Measurements from ENCODE around the gene NEUROD6.

Gene NEUROD6

GRCh38 chr7:31372231-31372959 lies 31.9 kb upstream of the NEUROD6 start:
- no peak overlapping the region for H2BK12ac ChIP-seq (ENCODE audit: low read length)

GRCh38 chr7:31371621-31372020 lies 31.1 kb upstream of the NEUROD6 start:
- Histone ChIP-seq H2AFZ (ENCODE audit: low read length) (no peak overlapping the region), H4K8ac (ENCODE audit: low read depth, low read length) (no peak overlapping the region), H2BK120ac (ENCODE audit: low read depth, low read length) (no peak overlapping the region), H3K36me3 (replicated peaks in 1 of 2; ENCODE audit: control insufficient read depth in 2 of 2, insufficient read depth in 2 of 2, low read length in 2 of 2) (no peaks in the 10 kb centered on the region), H3K18ac (ENCODE audit: low read length) (no peak overlapping the region), H2AK5ac (ENCODE audit: low read depth, low read length) (no peak overlapping the region), H3K4me1 (ENCODE audit: control insufficient read depth in 2 of 2, insufficient read depth in 1 of 2, low read depth in 1 of 2, low read length in 2 of 2) (peaks cover 0 to 9% of the 10 kb centered on the region in 2 donors), H4K91ac (ENCODE audit: low read depth, low read length, poor library complexity) (no peak overlapping the region), H3K9me3 (replicated peaks in 1 of 2; ENCODE audit: control insufficient read depth in 2 of 2, insufficient read depth in 1 of 2, low read depth in 1 of 2, low read length in 2 of 2) (no peaks in the 10 kb centered on the region), H3K14ac (ENCODE audit: low read length) (no peak overlapping the region), H2BK15ac (ENCODE audit: low read length) (no peak overlapping the region), H2BK12ac (ENCODE audit: low read length) (no peak overlapping the region), H3K4ac (ENCODE audit: low read length) (no peak overlapping the region), H3K4me3 (ENCODE audit: low read length in 2 of 2) (no peak overlapping the region), H3K79me1 (ENCODE audit: low read depth, low read length) (no peaks in the 10 kb centered on the region), H3K27me3 (ENCODE audit: control insufficient read depth in 3 of 3, insufficient read depth in 3 of 3, low read depth in 1 of 3, low read length in 3 of 3) (peaks cover 0 to 13% (median 0%) of the 10 kb centered on the region in 3 experiments), H2BK5ac (ENCODE audit: low read length) (no peak overlapping the region), H3K23ac (ENCODE audit: low read depth, low read length, poor library complexity) (no peak overlapping the region), H3K9ac (ENCODE audit: low read depth, low read length, poor library complexity) (no peak overlapping the region), H3K27ac (replicated peaks; ENCODE audit: low read length) (no peak overlapping the region), H3K4me2 (ENCODE audit: insufficient read depth, low read length, poor library complexity, severe bottlenecking) (no peak overlapping the region)
- no peak for DNase-seq (ENCODE audit: low spot score)
- no CpG with 5 or more reads among the region's 2 CpGs for WGBS, 2 donors (ENCODE audit: extremely low coverage in 2 of 2, insufficient read length in 2 of 2, insufficient replicate concordance in 1 of 2)

More at GRCh38 chr7:31372231-31372959, 31.9 kb upstream of the NEUROD6 start:
- Histone ChIP-seq H3K27me3 (ENCODE audit: control insufficient read depth in 3 of 3, insufficient read depth in 3 of 3, low read depth in 1 of 3, low read length in 3 of 3) (peaks cover 0 to 13% (median 0%) of the 10 kb centered on the region in 3 experiments), H2BK5ac (ENCODE audit: low read length) (no peak overlapping the region), H3K4me1 (ENCODE audit: control insufficient read depth in 2 of 2, insufficient read depth in 1 of 2, low read depth in 1 of 2, low read length in 2 of 2) (peaks cover 0 to 9% of the 10 kb centered on the region in 2 donors), H3K4ac (ENCODE audit: low read length) (no peak overlapping the region), H3K27ac (replicated peaks; ENCODE audit: low read length) (no peak overlapping the region), H3K4me3 (ENCODE audit: low read length in 2 of 2) (no peak overlapping the region), H3K9ac (ENCODE audit: low read depth, low read length, poor library complexity) (no peak overlapping the region), H3K4me2 (ENCODE audit: insufficient read depth, low read length, poor library complexity, severe bottlenecking) (no peak overlapping the region), H2AK5ac (ENCODE audit: low read depth, low read length) (no peak overlapping the region), H4K8ac (ENCODE audit: low read depth, low read length) (no peak overlapping the region), H2AFZ (ENCODE audit: low read length) (no peak overlapping the region), H3K9me3 (replicated peaks in 1 of 2; ENCODE audit: control insufficient read depth in 2 of 2, insufficient read depth in 1 of 2, low read depth in 1 of 2, low read length in 2 of 2) (no peaks in the 10 kb centered on the region), H2BK15ac (ENCODE audit: low read length) (no peak overlapping the region), H2BK120ac (ENCODE audit: low read depth, low read length) (no peak overlapping the region), H3K23ac (ENCODE audit: low read depth, low read length, poor library complexity) (no peak overlapping the region), H3K18ac (ENCODE audit: low read length) (no peak overlapping the region), H3K14ac (ENCODE audit: low read length) (no peak overlapping the region), H3K79me1 (ENCODE audit: low read depth, low read length) (no peaks in the 10 kb centered on the region), H3K36me3 (replicated peaks in 1 of 2; ENCODE audit: control insufficient read depth in 2 of 2, insufficient read depth in 2 of 2, low read length in 2 of 2) (no peaks in the 10 kb centered on the region), H4K91ac (ENCODE audit: low read depth, low read length, poor library complexity) (no peak overlapping the region)
- DNase-seq (ENCODE audit: low spot score), result no peak
- WGBS, 2 donors (ENCODE audit: extremely low coverage in 2 of 2, insufficient read length in 2 of 2, insufficient replicate concordance in 1 of 2), result no CpG with 5 or more reads among the region's 11 CpGs

DNA sequence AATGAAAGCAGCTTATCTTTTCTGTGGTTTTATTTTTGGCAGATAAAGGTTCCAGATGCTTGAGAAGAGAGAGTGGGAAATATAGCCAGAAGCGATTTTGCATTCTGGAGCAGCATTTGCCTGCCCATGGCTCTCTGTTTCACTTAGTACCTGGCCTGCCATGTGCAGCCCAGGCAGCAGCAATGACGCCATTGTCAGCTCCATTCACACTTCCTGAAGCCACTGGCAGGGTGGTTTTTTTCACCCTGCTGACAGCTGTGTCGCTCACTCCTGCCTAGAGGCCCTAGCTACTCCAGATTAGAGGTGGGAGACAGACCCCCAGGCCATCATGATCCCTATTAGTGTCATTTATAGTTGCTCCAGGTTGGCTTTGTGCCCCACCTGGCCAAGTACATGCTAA lies 30.1 kb upstream of the NEUROD6 start:
- Histone ChIP-seq H3K4ac (ENCODE audit: low read length) (no peak overlapping the region), H3K9me3 (replicated peaks in 1 of 2; ENCODE audit: control insufficient read depth in 2 of 2, insufficient read depth in 1 of 2, low read depth in 1 of 2, low read length in 2 of 2) (no peaks in the 10 kb centered on the region), H2AK5ac (ENCODE audit: low read depth, low read length) (no peak overlapping the region), H2BK12ac (ENCODE audit: low read length) (no peak overlapping the region), H2BK15ac (ENCODE audit: low read length) (no peak overlapping the region), H4K8ac (ENCODE audit: low read depth, low read length) (no peak overlapping the region), H2BK120ac (ENCODE audit: low read depth, low read length) (no peak overlapping the region), H2AFZ (ENCODE audit: low read length) (no peak overlapping the region), H3K18ac (ENCODE audit: low read length) (peak overlapping the region; percentile 45), H3K9ac (ENCODE audit: low read depth, low read length, poor library complexity) (no peak overlapping the region), H3K14ac (ENCODE audit: low read length) (no peak overlapping the region), H3K27me3 (ENCODE audit: control insufficient read depth in 3 of 3, insufficient read depth in 3 of 3, low read depth in 1 of 3, low read length in 3 of 3) (peaks cover 0 to 13% (median 0%) of the 10 kb centered on the region in 3 experiments), H3K36me3 (replicated peaks in 1 of 2; ENCODE audit: control insufficient read depth in 2 of 2, insufficient read depth in 2 of 2, low read length in 2 of 2) (no peaks in the 10 kb centered on the region), H3K4me1 (ENCODE audit: control insufficient read depth in 2 of 2, insufficient read depth in 1 of 2, low read depth in 1 of 2, low read length in 2 of 2) (peaks cover 0 to 9% of the 10 kb centered on the region in 2 donors), H3K4me3 (ENCODE audit: low read length in 2 of 2) (no peak overlapping the region), H2BK5ac (ENCODE audit: low read length) (no peak overlapping the region), H3K4me2 (ENCODE audit: insufficient read depth, low read length, poor library complexity, severe bottlenecking) (no peak overlapping the region), H3K79me1 (ENCODE audit: low read depth, low read length) (no peaks in the 10 kb centered on the region), H4K91ac (ENCODE audit: low read depth, low read length, poor library complexity) (no peak overlapping the region), H3K27ac (replicated peaks; ENCODE audit: low read length) (no peak overlapping the region), H3K23ac (ENCODE audit: low read depth, low read length, poor library complexity) (no peak overlapping the region)
- no CpG with 5 or more reads among the region's 3 CpGs for WGBS, 2 donors (ENCODE audit: extremely low coverage in 2 of 2, insufficient read length in 2 of 2, insufficient replicate concordance in 1 of 2)
- DNase-seq (ENCODE audit: low spot score), result no peak

DNA sequence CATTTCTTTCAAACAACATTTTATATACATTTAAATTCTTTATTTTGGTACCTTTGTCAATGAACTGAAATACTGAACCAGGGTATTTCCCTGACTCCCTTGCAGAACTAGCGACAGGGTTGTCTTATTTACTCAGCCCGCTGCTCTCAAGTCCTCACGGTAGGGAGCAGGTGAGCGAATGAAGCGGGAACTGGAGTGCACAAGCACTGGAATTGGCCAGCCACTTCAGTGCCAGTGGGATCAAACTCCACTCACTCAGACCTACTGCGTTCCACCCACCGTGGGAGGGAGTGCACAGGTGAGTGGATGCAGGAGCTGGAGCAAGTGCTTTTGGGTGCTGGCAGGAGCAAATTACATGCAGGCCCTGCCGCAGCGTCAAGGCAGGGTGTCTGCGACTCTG lies 28.1 kb upstream of the NEUROD6 start:
- no peak overlapping the region for H4K91ac ChIP-seq (ENCODE audit: low read depth, low read length, poor library complexity)
- H2AFZ ChIP-seq (ENCODE audit: low read length), result no peak overlapping the region
- H3K9me3 ChIP-seq (replicated peaks in 1 of 2; ENCODE audit: control insufficient read depth in 2 of 2, insufficient read depth in 1 of 2, low read depth in 1 of 2, low read length in 2 of 2), result no peaks in the 10 kb centered on the region
- no peak overlapping the region for H2BK120ac ChIP-seq (ENCODE audit: low read depth, low read length)
- no peak overlapping the region for H2BK15ac ChIP-seq (ENCODE audit: low read length)
- peaks cover 0 to 13% (median 0%) of the 10 kb centered on the region in 3 experiments for H3K27me3 ChIP-seq (ENCODE audit: control insufficient read depth in 3 of 3, insufficient read depth in 3 of 3, low read depth in 1 of 3, low read length in 3 of 3)
- peak overlapping the region in 1 of 2 donors; percentile 38 for H3K4me3 ChIP-seq (ENCODE audit: low read length in 2 of 2)
- H3K4me2 ChIP-seq (ENCODE audit: insufficient read depth, low read length, poor library complexity, severe bottlenecking), result no peak overlapping the region
- no peaks in the 10 kb centered on the region for H3K36me3 ChIP-seq (replicated peaks in 1 of 2; ENCODE audit: control insufficient read depth in 2 of 2, insufficient read depth in 2 of 2, low read length in 2 of 2)
- no peaks in the 10 kb centered on the region for H3K79me1 ChIP-seq (ENCODE audit: low read depth, low read length)
- H2BK5ac ChIP-seq (ENCODE audit: low read length), result no peak overlapping the region
- no CpG with 5 or more reads among the region's 10 CpGs for WGBS, 2 donors (ENCODE audit: extremely low coverage in 2 of 2, insufficient read length in 2 of 2, insufficient replicate concordance in 1 of 2)
- no peak overlapping the region for H3K27ac ChIP-seq (replicated peaks; ENCODE audit: low read length)
- no peak overlapping the region for H2AK5ac ChIP-seq (ENCODE audit: low read depth, low read length)
- peak overlapping the region; percentile 12 for H3K14ac ChIP-seq (ENCODE audit: low read length)
- no peak for DNase-seq (ENCODE audit: low spot score)
- no peak overlapping the region for H3K4ac ChIP-seq (ENCODE audit: low read length)
- H4K8ac ChIP-seq (ENCODE audit: low read depth, low read length), result no peak overlapping the region
- H3K18ac ChIP-seq (ENCODE audit: low read length), result peak overlapping the region; percentile 38
- H3K23ac ChIP-seq (ENCODE audit: low read depth, low read length, poor library complexity), result no peak overlapping the region
- peaks cover 0 to 9% of the 10 kb centered on the region in 2 donors for H3K4me1 ChIP-seq (ENCODE audit: control insufficient read depth in 2 of 2, insufficient read depth in 1 of 2, low read depth in 1 of 2, low read length in 2 of 2)
- no peak overlapping the region for H3K9ac ChIP-seq (ENCODE audit: low read depth, low read length, poor library complexity)
- H2BK12ac ChIP-seq (ENCODE audit: low read length), result no peak overlapping the region
